ENCODE results near the gene FRK. TPM values are rescaled to one million over a fixed set of nuclear protein-coding genes. Genes with fewer than 3 reads are reported as not detected.
"Not testable (repeated sequence)": the region's sequence is repeated elsewhere in the genome, so short reads cannot be mapped to it uniquely, and the experiment has no call there.

FRK gene
- total RNA-seq, 1 donor from 2014 or later: 0.31 TPM

GRCh38 chr6:115891750-115892149 lies 168.9 kb downstream of the FRK start:
- Mint-ChIP-seq H3K36me3 (ENCODE audit: low read depth) (no peaks in the 10 kb centered on the region), H3K27ac (no peak overlapping the region), H3K4me1 (no peaks in the 10 kb centered on the region), H3K27me3 (peaks cover 4% of the 10 kb centered on the region), H3K9me3 (no peaks in the 10 kb centered on the region), H3K4me3 (no peak overlapping the region)
- ATAC-seq (ENCODE audit: low read depth): no peak
- intact Hi-C loops (cut with micrococcal nuclease): no loop called here
- no peak for TF ChIP-seq CTCF (IDR thresholded peaks at IDR 0.05)
- DNase-seq: no peak
- CTCF ChIA-PET: no interaction called here
- POLR2A ChIA-PET: no interaction called here

GRCh38 chr6:115891111-115891669 lies 169.5 kb downstream of the FRK start:
- no peak for DNase-seq
- no peak for TF ChIP-seq CTCF (IDR thresholded peaks at IDR 0.05)
- Mint-ChIP-seq H3K27ac (no peak overlapping the region), H3K4me3 (no peak overlapping the region), H3K9me3 (no peaks in the 10 kb centered on the region), H3K4me1 (no peaks in the 10 kb centered on the region), H3K27me3 (peaks cover 4% of the 10 kb centered on the region), H3K36me3 (ENCODE audit: low read depth) (no peaks in the 10 kb centered on the region)
- intact Hi-C loops (cut with micrococcal nuclease): no loop called here
- ATAC-seq (ENCODE audit: low read depth): no peak
- ChIA-PET POLR2A (no interaction called here), CTCF (no interaction called here)

GRCh38 chr6:115890238-115890637 lies 170.5 kb downstream of the FRK start:
- POLR2A ChIA-PET: no interaction called here
- Mint-ChIP-seq H3K4me1 (no peaks in the 10 kb centered on the region), H3K27ac (no peak overlapping the region), H3K27me3 (peaks cover 4% of the 10 kb centered on the region), H3K4me3 (no peak overlapping the region), H3K9me3 (no peaks in the 10 kb centered on the region), H3K36me3 (ENCODE audit: low read depth) (no peaks in the 10 kb centered on the region)
- ATAC-seq (ENCODE audit: low read depth) (no peak), DNase-seq (no peak)
- CTCF ChIA-PET: no interaction called here
- no peak for TF ChIP-seq CTCF (IDR thresholded peaks at IDR 0.05)
- intact Hi-C loops (cut with micrococcal nuclease): no loop called here

GRCh38 chr6:115888687-115889470 lies 171.8 kb downstream of the FRK start:
- CTCF ChIA-PET; POLR2A ChIA-PET; H3K27me3 Mint-ChIP-seq; H3K4me1 Mint-ChIP-seq; DNase-seq; H3K36me3 Mint-ChIP-seq (ENCODE audit: low read depth); H3K27ac Mint-ChIP-seq; intact Hi-C loops (cut with micrococcal nuclease); ATAC-seq (ENCODE audit: low read depth); H3K9me3 Mint-ChIP-seq; H3K4me3 Mint-ChIP-seq: not testable (repeated sequence)

GRCh38 chr6:115887891-115888290 lies 172.8 kb downstream of the FRK start:
- Mint-ChIP-seq H3K27ac (no peak overlapping the region), H3K36me3 (ENCODE audit: low read depth) (no peaks in the 10 kb centered on the region), H3K4me3 (no peak overlapping the region), H3K4me1 (no peaks in the 10 kb centered on the region), H3K9me3 (no peaks in the 10 kb centered on the region), H3K27me3 (peaks cover 3% of the 10 kb centered on the region)
- intact Hi-C loops (cut with micrococcal nuclease): no loop called here
- DNase-seq (no peak), ATAC-seq (ENCODE audit: low read depth) (no peak)
- POLR2A ChIA-PET: no interaction called here
- CTCF ChIA-PET: no interaction called here
- no peak for TF ChIP-seq CTCF (IDR thresholded peaks at IDR 0.05)

All from activated B cell treated with CpG ODN at 0.5 μM for 24 hours (primary cell).